AG04450 (cell line): Measurements from ENCODE around the gene GDPD1. TPM values are rescaled to one million over a fixed set of nuclear protein-coding genes. Genes with fewer than 3 reads are reported as not detected.
"Not testable (repeated sequence)": the region's sequence is repeated elsewhere in the genome, so short reads cannot be mapped to it uniquely, and the experiment has no call there.

ENCODE experiments used
- CTCF ChIA-PET: fragments of 300-600, 350-600 bp; formaldehyde crosslinking; extraction: SDS; loops from one replicate; lab custom pipeline; 2022; ENCODE audit warnings: antibody characterized with exemption, inconsistent platforms; lab: Charles Lee
- POLR2A ChIA-PET: fragments of 350-600 bp; formaldehyde crosslinking; extraction: SDS; loops from one replicate; lab custom pipeline; 2021; ENCODE audit warnings: antibody characterized with exemption, inconsistent platforms; lab: Yijun Ruan, JAX
- DNase-seq: peaks from one replicate; pipeline ENCODE4 v3.0.0-alpha.2; 2011; ENCODE audit warnings: low read depth, low spot score
- H3K27ac ChIP-seq: one replicate; pipeline ENCODE4 v1.5.1; 2012; ENCODE audit warnings: low read depth, low read length, control low read depth
- H3K27me3 ChIP-seq: one replicate; pipeline ENCODE4 v1.6.0; 2012; ENCODE audit warnings: low read length; ENCODE audit not compliant: control insufficient read depth, insufficient read depth
- H3K4me3 ChIP-seq: 2 replicates; pipeline ENCODE4 v1.5.1; 2011; ENCODE audit warnings: mild to moderate bottlenecking, low read depth, low read length, control low read depth
- H3K9me3 ChIP-seq: 2 replicates; pipeline ENCODE4 v1.5.1; 2012; ENCODE audit warnings: low read length; ENCODE audit not compliant: control insufficient read depth, insufficient read depth
- polyA plus RNA-seq: library from polyadenylated mRNA; depleted of rRNA; stranded (reverse); fragments of >200 nt; gene quantifications from 2 replicates; pipeline ENCODE4 v1.2.3, GENCODE V29; 2011
- TF ChIP-seq, protein P1 (sequence below): IDR thresholded peaks from 2 replicates; pipeline ENCODE4 v1.5.1; 2011; ENCODE audit warnings: low read depth, low read length, control low read depth, inconsistent platforms

GDPD1 gene
- polyA plus RNA-seq, 1 experiment: 2.7 TPM

GRCh38 chr17:59178266-59178985 is 41.9 kb upstream of the GDPD1 start:
- Histone ChIP-seq H3K9me3 (no peaks in the 10 kb centered on the region), H3K27me3 (no peaks in the 10 kb centered on the region), H3K27ac (no peak overlapping the region), H3K4me3 (no peak overlapping the region)
- CTCF ChIA-PET: interaction anchor here (1.2 kb wide), 1 partner anchor 42 kb away, joined by 3 read pairs; the partner anchor contains the start of gene GDPD1
- TF ChIP-seq, protein P1, sequence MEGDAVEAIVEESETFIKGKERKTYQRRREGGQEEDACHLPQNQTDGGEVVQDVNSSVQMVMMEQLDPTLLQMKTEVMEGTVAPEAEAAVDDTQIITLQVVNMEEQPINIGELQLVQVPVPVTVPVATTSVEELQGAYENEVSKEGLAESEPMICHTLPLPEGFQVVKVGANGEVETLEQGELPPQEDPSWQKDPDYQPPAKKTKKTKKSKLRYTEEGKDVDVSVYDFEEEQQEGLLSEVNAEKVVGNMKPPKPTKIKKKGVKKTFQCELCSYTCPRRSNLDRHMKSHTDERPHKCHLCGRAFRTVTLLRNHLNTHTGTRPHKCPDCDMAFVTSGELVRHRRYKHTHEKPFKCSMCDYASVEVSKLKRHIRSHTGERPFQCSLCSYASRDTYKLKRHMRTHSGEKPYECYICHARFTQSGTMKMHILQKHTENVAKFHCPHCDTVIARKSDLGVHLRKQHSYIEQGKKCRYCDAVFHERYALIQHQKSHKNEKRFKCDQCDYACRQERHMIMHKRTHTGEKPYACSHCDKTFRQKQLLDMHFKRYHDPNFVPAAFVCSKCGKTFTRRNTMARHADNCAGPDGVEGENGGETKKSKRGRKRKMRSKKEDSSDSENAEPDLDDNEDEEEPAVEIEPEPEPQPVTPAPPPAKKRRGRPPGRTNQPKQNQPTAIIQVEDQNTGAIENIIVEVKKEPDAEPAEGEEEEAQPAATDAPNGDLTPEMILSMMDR: no peak
- POLR2A ChIA-PET: no interaction called here
- DNase-seq: no peak

GRCh38 chr17:59179601-59180000 is 40.7 kb upstream of the GDPD1 start:
- CTCF ChIA-PET: interaction anchor here (1.2 kb wide), 1 partner anchor 40 kb away, joined by 3 read pairs; the partner anchor contains the start of gene GDPD1
- POLR2A ChIA-PET, H3K27me3 ChIP-seq, DNase-seq, H3K4me3 ChIP-seq, H3K9me3 ChIP-seq, H3K27ac ChIP-seq: not testable (repeated sequence)

- no peak for DNase-seq
- CTCF ChIA-PET: no interaction called here
- POLR2A ChIA-PET: no interaction called here
- no peaks in the 10 kb centered on the region for H3K27me3 ChIP-seq
- TF ChIP-seq, protein P1: no peak
- H3K27ac ChIP-seq: no peak overlapping the region
- H3K4me3 ChIP-seq: no peak overlapping the region
- no peaks in the 10 kb centered on the region for H3K9me3 ChIP-seq
Observed at GRCh38 chr17:59180626-59181025, 39.7 kb upstream of the GDPD1 start.

DNA sequence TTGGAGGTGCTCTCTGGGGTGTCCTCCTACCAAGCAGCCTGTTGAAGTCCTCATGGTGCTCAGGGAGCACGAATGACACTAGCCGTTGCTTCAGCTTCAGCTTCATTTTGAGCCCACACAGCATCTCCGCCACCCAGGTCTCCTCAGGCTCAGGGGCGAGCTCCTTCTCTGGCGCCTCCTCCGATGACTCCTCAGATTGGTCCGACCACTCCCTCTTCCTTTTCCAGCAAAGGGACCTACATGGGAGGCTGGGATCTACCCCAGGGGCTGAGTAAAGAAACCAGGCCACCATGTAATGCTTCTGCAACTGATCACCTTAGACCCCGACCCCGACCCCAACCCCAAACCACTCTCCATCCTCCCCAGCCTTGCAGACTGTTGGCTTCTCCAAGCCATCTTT is 38.8 kb upstream of the GDPD1 start:
- Histone ChIP-seq H3K27ac (no peak overlapping the region), H3K27me3 (no peaks in the 10 kb centered on the region), H3K4me3 (no peak overlapping the region), H3K9me3 (no peaks in the 10 kb centered on the region)
- DNase-seq: no peak
- CTCF ChIA-PET: no interaction called here
- POLR2A ChIA-PET: no interaction called here
- TF ChIP-seq, protein P1: no peak

- TF ChIP-seq, protein P1: no peak
- POLR2A ChIA-PET: no interaction called here
- Histone ChIP-seq H3K27me3 (no peaks in the 10 kb centered on the region), H3K27ac (no peak overlapping the region), H3K9me3 (no peaks in the 10 kb centered on the region), H3K4me3 (no peak overlapping the region)
- no peak for DNase-seq
- CTCF ChIA-PET: interaction anchor here (0.7 kb wide), 1 partner anchor 448 kb away, joined by 3 read pairs; no protein-coding TSS in a partner anchor
Observed at GRCh38 chr17:59185997-59186396, 34.3 kb upstream of the GDPD1 start.
